Fibroblast of lung (primary cell): ENCODE measurements around the gene MINDY4B. TPM values are rescaled to one million over a fixed set of nuclear protein-coding genes. Genes with fewer than 3 reads are reported as not detected.

Experiments
- DNase-seq, 2 donors: peaks; one replicate each; pipeline versions ENCODE4 v3.0.0 to v3.0.0-alpha.2; 2010; ENCODE audit warnings: low read depth in 2 of 2
- H2AFZ ChIP-seq: 2 replicates; pipeline ENCODE4 v1.5.1; 2012; ENCODE audit warnings: low read length, control low read depth, inconsistent platforms
- H3K27ac ChIP-seq: 2 replicates; pipeline ENCODE4 v1.5.1; 2011; ENCODE audit warnings: low read length, control low read depth; ENCODE audit not compliant: insufficient read depth
- H3K27me3 ChIP-seq: 2 replicates; pipeline ENCODE4 v1.5.1; 2011; ENCODE audit warnings: mild to moderate bottlenecking, low read length; ENCODE audit not compliant: control insufficient read depth, insufficient read depth
- H3K36me3 ChIP-seq: 2 replicates; pipeline ENCODE4 v1.5.1; 2011; ENCODE audit warnings: low read length; ENCODE audit not compliant: control insufficient read depth, insufficient read depth
- H3K4me1 ChIP-seq: 2 replicates; pipeline ENCODE4 v1.5.1; 2011; ENCODE audit warnings: low read length; ENCODE audit not compliant: control insufficient read depth, insufficient read depth; ENCODE audit errors: extremely low read depth
- H3K4me2 ChIP-seq: 2 replicates; pipeline ENCODE4 v1.5.1; 2011; ENCODE audit warnings: low read length, control low read depth; ENCODE audit not compliant: insufficient read depth; ENCODE audit errors: extremely low read depth
- H3K4me3 ChIP-seq, 4 experiments: fragments of 200-600 bp in 1 of 4; sonication (generic) in 1 of 4; replicated peaks in 1 of 4; 2 replicates each; pipeline ENCODE4 v1.5.1; 2011 to 2016; ENCODE audit warnings: low read length in 4 of 4, low read depth in 3 of 4, mild to moderate bottlenecking in 3 of 4, control low read depth in 2 of 4, inconsistent platforms in 1 of 4, mixed read lengths in 1 of 4; ENCODE audit not compliant: insufficient read depth in 1 of 4; ENCODE audit errors: control extremely low read depth in 1 of 4
- H3K79me2 ChIP-seq: 2 replicates; pipeline ENCODE4 v1.5.1; 2012; ENCODE audit warnings: mild to moderate bottlenecking, low read length, inconsistent platforms; ENCODE audit not compliant: control insufficient read depth, insufficient read depth
- H3K9ac ChIP-seq: 2 replicates; pipeline ENCODE4 v1.5.1; 2011; ENCODE audit warnings: mild to moderate bottlenecking, low read length, control low read depth; ENCODE audit not compliant: insufficient read depth
- H3K9me3 ChIP-seq: 2 replicates; pipeline ENCODE4 v1.5.1; 2012; ENCODE audit warnings: low read depth, low read length; ENCODE audit not compliant: control insufficient read depth, insufficient read depth
- H4K20me1 ChIP-seq: 2 replicates; pipeline ENCODE4 v1.5.1; 2011; ENCODE audit warnings: low read length; ENCODE audit not compliant: control insufficient read depth, insufficient read depth; ENCODE audit errors: extremely low read depth
- EZH2 ChIP-seq: IDR thresholded peaks from 2 replicates; pipeline ENCODE4 v1.5.1; 2012; ENCODE audit warnings: low read length, control low read depth, mild to moderate bottlenecking; ENCODE audit errors: missing control alignments
- polyA plus RNA-seq, 2 donors: library from polyadenylated mRNA; depleted of rRNA in 1 of 2; stranded (reverse) in 1 of 2; unstranded in 1 of 2; fragments of >200 nt; gene quantifications; 2 replicates each; pipeline ENCODE4 v1.2.1, GENCODE V29; 2011 to 2012; ENCODE audit warnings: missing spikeins in 1 of 2
- total RNA-seq: library from RNA; depleted of rRNA; stranded (reverse); fragments of >200 nt; gene quantifications from 2 replicates; pipeline ENCODE4 v1.2.1, GENCODE V29; 2014
- TF ChIP-seq, protein P1 (sequence below), 2 donors: IDR thresholded peaks in 1 of 2; conservative IDR thresholded peaks in 1 of 2; 1 replicate in 1 of 2; 2 replicates in 1 of 2; pipeline ENCODE4 v1.5.1; 2011 to 2012; ENCODE audit warnings: low read length in 2 of 2, control low read depth in 1 of 2, inconsistent platforms in 1 of 2, low read depth in 1 of 2, mild to moderate bottlenecking in 1 of 2

Gene MINDY4B
- total and polyA plus RNA-seq, 2 donors (not counting 1 experiment from before 2014, with no cell fraction given), result not detected

GRCh38 chr3:150901793-150902192 is 3.4 kb downstream of the MINDY4B start:
- no peaks in the 10 kb centered on the region for H3K9me3 ChIP-seq
- no peak overlapping the region for H3K27ac ChIP-seq
- H3K36me3 ChIP-seq, result no peaks in the 10 kb centered on the region
- H3K4me1 ChIP-seq, result no peaks in the 10 kb centered on the region
- TF ChIP-seq EZH2, result no peak
- TF ChIP-seq, protein P1, sequence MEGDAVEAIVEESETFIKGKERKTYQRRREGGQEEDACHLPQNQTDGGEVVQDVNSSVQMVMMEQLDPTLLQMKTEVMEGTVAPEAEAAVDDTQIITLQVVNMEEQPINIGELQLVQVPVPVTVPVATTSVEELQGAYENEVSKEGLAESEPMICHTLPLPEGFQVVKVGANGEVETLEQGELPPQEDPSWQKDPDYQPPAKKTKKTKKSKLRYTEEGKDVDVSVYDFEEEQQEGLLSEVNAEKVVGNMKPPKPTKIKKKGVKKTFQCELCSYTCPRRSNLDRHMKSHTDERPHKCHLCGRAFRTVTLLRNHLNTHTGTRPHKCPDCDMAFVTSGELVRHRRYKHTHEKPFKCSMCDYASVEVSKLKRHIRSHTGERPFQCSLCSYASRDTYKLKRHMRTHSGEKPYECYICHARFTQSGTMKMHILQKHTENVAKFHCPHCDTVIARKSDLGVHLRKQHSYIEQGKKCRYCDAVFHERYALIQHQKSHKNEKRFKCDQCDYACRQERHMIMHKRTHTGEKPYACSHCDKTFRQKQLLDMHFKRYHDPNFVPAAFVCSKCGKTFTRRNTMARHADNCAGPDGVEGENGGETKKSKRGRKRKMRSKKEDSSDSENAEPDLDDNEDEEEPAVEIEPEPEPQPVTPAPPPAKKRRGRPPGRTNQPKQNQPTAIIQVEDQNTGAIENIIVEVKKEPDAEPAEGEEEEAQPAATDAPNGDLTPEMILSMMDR (conservative IDR thresholded peaks at IDR 0.05 in 1 of 2, IDR thresholded peaks at IDR 0.05 in 1 of 2; ENCODE audit: low read depth in 1 of 2, low read length in 2 of 2), result no peak
- no peak overlapping the region for H3K4me3 ChIP-seq
- no peaks in the 10 kb centered on the region for H4K20me1 ChIP-seq
- no peaks in the 10 kb centered on the region for H3K79me2 ChIP-seq
- H3K9ac ChIP-seq, result no peak overlapping the region
- H2AFZ ChIP-seq, result no peak overlapping the region
- peaks cover 12% of the 10 kb centered on the region for H3K27me3 ChIP-seq
- no peak overlapping the region for H3K4me2 ChIP-seq
- DNase-seq, result no peak

DNA sequence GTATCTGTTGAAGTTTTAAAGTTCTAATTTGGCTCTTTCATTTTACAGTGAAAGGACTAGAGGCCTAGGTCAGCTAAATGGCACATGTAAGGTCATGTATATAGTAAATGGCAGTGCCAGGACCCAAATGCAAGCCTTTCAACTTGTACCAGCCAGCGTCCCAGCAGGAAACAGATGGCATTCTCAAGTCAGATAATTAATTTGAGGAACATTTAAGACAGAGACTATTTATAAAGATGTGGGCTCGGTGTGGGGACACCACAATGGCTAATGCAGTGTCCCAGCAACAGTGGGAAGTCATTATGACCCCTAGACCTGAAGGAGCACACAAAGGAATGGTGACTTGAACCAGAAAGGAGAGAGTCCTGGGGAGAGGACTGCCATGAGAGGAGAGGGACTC is 6.1 kb downstream of the MINDY4B start:
- H3K27ac ChIP-seq, result no peak overlapping the region
- H3K9ac ChIP-seq, result no peak overlapping the region
- no peak overlapping the region for H2AFZ ChIP-seq

DNA sequence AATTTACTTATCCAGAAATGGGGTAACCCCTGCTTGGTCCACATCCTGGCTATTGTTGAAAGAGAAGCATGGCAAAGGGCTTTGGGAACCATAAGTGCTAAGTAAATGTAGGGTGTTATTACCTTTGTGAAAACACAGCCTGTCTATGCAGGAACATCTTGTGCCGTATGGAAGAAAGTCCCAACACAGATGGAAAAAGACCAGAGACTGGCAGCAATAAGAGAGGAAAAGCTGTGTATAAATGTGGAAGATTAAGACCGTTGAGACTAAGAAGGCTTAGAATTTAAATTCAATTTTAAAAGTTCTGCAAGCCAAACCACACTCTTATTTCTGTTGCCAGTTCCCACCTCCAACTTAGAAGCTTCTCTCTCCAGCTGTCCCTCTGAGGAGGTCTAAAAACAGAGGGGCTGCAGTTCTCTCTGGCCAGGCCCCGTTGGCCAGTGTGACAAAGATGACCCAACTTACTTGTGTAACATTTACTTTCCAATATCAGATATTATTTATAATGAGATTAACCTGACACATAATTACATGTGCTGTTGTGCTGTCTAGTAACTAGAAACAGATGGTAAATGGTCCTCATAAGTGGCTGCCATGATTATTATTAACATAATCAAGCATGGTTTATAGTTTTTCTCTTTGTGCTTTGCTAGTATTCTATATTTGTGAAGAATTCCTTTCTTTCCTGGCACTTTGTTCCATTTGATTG is 7.0 kb downstream of the MINDY4B start:
- Histone ChIP-seq H3K9me3 (no peaks in the 10 kb centered on the region), H3K79me2 (no peaks in the 10 kb centered on the region), H3K9ac (no peak overlapping the region), H3K4me3 (no peak overlapping the region), H4K20me1 (no peaks in the 10 kb centered on the region), H3K27me3 (peaks cover 6% of the 10 kb centered on the region), H2AFZ (no peak overlapping the region), H3K4me1 (no peaks in the 10 kb centered on the region), H3K36me3 (no peaks in the 10 kb centered on the region), H3K4me2 (no peak overlapping the region), H3K27ac (no peak overlapping the region)
- TF ChIP-seq, protein P1 (conservative IDR thresholded peaks at IDR 0.05 in 1 of 2, IDR thresholded peaks at IDR 0.05 in 1 of 2; ENCODE audit: low read depth in 1 of 2, low read length in 2 of 2), result no peak
- no peak for TF ChIP-seq EZH2
- DNase-seq, result no peak

More for the DNA sequence above, 6.1 kb downstream of the MINDY4B start:
- Histone ChIP-seq H3K4me1 (no peaks in the 10 kb centered on the region), H3K27me3 (peaks cover 6% of the 10 kb centered on the region), H4K20me1 (no peaks in the 10 kb centered on the region), H3K4me3 (no peak overlapping the region), H3K36me3 (no peaks in the 10 kb centered on the region), H3K4me2 (no peak overlapping the region), H3K9me3 (no peaks in the 10 kb centered on the region), H3K79me2 (no peaks in the 10 kb centered on the region)
- TF ChIP-seq EZH2, result no peak
- TF ChIP-seq, protein P1 (conservative IDR thresholded peaks at IDR 0.05 in 1 of 2, IDR thresholded peaks at IDR 0.05 in 1 of 2; ENCODE audit: low read depth in 1 of 2, low read length in 2 of 2), result no peak
- no peak for DNase-seq
